HL-60 (cell line): ENCODE data around the gene CST4.

Experiments used
- DNase-seq, 2 experiments: peaks; one replicate each; pipeline ENCODE4 v3.0.0-alpha.2; 2010 to 2020; ENCODE audit warnings: low read depth in 1 of 2, low spot score in 1 of 2
- H3K27ac ChIP-seq: fragments of 250-450 bp; sonication (Bioruptor Pico); replicated peaks from 2 replicates; pipeline ENCODE4 v1.5.1; 2020; ENCODE audit warnings: mild to moderate bottlenecking, moderate library complexity
- H3K27me3 ChIP-seq: fragments of 250-450 bp; sonication (Bioruptor Pico); 2 replicates; pipeline ENCODE4 v1.5.1; 2021; ENCODE audit warnings: mild to moderate bottlenecking, moderate library complexity; ENCODE audit not compliant: insufficient read depth, poor library complexity, severe bottlenecking
- H3K4me3 ChIP-seq: replicated peaks from 2 replicates; pipeline ENCODE4 v1.5.1; 2011; ENCODE audit warnings: mild to moderate bottlenecking, control low read depth, low read length; ENCODE audit not compliant: insufficient read depth
- GABPA ChIP-seq: IDR thresholded peaks from 2 replicates; pipeline ENCODE4 v1.6.1; 2012; ENCODE audit warnings: low read depth
- POLR2AphosphoS5 ChIP-seq: IDR thresholded peaks from 2 replicates; pipeline ENCODE4 v1.6.1; 2012; ENCODE audit warnings: low read depth
- REST ChIP-seq: IDR thresholded peaks from 2 replicates; pipeline ENCODE4 v1.6.1; 2012; ENCODE audit warnings: low read depth; ENCODE audit not compliant: insufficient replicate concordance
- SPI1 ChIP-seq: IDR thresholded peaks from 2 replicates; pipeline ENCODE4 v1.6.1; 2012; ENCODE audit warnings: low read depth, mild to moderate bottlenecking, borderline replicate concordance
- TF ChIP-seq, protein P1 (sequence below): IDR thresholded peaks from one replicate; pipeline ENCODE4 v1.5.1; 2011; ENCODE audit warnings: low read length, control low read depth, inconsistent platforms; ENCODE audit not compliant: insufficient read depth

The CST4 gene

DNA sequence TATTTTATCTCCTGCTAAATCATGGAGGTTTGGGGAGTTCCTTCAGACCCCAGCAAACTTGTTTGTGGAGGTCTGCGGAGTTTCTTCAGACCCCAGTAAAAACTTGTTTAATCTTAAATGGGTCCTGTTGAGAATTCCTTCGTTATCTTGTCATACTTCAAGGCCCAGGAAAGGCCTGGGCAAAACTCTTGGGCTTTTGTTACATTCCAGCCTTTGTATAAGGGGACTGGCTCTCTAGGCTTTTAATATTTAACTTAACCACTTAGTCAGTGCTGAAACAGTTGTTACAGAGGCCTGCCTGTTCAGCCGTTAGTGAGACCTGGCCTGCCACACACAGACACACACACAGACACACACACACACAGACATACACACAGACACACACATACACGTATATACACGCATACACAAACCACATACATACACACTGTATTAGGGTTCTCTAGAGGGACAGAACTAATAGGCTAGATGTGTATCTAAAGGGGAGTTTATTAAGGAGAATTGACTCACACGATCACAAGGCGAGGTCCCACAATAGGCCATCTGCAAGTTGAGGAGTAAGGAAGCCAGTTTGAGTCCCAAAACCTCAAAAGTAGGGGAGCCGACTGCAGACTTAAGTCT lies 29.7 kb downstream of the CST4 start:
- DNase-seq, result no peak
- H3K4me3 ChIP-seq, result no peak overlapping the region
- no peak overlapping the region for H3K27ac ChIP-seq
- H3K27me3 ChIP-seq, result no peaks in the 10 kb centered on the region
- TF ChIP-seq SPI1 (no peak), REST (no peak), POLR2AphosphoS5 (no peak), GABPA (no peak)
- TF ChIP-seq, protein P1, sequence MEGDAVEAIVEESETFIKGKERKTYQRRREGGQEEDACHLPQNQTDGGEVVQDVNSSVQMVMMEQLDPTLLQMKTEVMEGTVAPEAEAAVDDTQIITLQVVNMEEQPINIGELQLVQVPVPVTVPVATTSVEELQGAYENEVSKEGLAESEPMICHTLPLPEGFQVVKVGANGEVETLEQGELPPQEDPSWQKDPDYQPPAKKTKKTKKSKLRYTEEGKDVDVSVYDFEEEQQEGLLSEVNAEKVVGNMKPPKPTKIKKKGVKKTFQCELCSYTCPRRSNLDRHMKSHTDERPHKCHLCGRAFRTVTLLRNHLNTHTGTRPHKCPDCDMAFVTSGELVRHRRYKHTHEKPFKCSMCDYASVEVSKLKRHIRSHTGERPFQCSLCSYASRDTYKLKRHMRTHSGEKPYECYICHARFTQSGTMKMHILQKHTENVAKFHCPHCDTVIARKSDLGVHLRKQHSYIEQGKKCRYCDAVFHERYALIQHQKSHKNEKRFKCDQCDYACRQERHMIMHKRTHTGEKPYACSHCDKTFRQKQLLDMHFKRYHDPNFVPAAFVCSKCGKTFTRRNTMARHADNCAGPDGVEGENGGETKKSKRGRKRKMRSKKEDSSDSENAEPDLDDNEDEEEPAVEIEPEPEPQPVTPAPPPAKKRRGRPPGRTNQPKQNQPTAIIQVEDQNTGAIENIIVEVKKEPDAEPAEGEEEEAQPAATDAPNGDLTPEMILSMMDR, result no peak

- H3K27me3 ChIP-seq, result no peaks in the 10 kb centered on the region
- no peak overlapping the region for H3K27ac ChIP-seq
- DNase-seq, result no peak
- H3K4me3 ChIP-seq, result no peak overlapping the region
- TF ChIP-seq POLR2AphosphoS5 (no peak), GABPA (no peak), SPI1 (no peak), REST (no peak)
- TF ChIP-seq, protein P1, result no peak
Measured at GRCh38 chr20:23658336-23658735, 30.5 kb downstream of the CST4 start.

GRCh38 chr20:23657202-23657601 lies 31.6 kb downstream of the CST4 start:
- no peak overlapping the region for H3K27ac ChIP-seq
- no peak overlapping the region for H3K4me3 ChIP-seq
- no peak for DNase-seq
- TF ChIP-seq GABPA (no peak), REST (no peak), SPI1 (no peak)
- TF ChIP-seq, protein P1, result no peak
- no peaks in the 10 kb centered on the region for H3K27me3 ChIP-seq
